DMS114 treated with DMSO at 0.1 percent for 48 hours (cell line): Measurements from ENCODE around the gene RGS13.

Experiments
- DNase-seq: peaks from one replicate; lab custom pipeline; 2025; ENCODE audit not compliant: unreplicated experiment; lab: John Stamatoyannopoulos, UW

RGS13 gene, protein sequence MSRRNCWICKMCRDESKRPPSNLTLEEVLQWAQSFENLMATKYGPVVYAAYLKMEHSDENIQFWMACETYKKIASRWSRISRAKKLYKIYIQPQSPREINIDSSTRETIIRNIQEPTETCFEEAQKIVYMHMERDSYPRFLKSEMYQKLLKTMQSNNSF

DNA sequence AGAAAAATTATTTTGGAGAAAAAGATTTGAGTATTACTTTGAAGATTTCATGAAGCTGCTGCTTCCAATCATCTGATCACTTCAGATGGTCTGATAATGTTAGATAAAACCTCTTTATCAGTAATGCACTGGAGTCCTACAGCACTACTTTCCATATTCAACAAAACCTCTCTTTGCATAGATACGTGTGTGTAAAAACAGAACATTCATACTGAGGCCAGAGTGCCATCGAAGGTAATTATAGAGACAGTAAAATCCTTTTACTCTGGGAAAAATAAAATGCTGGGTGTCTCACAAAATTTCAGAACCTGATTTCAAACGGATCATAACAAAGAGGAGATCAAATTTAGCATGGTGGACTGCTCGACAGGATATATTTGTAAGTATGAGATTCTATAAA is at the start of gene RGS13:
Gene RGS13, plus strand, starts transcription at position 209 of the 400 bp plus-strand sequence. CDS start 8,188 bp downstream, outside the sequence.
- DNase-seq = no peak

- DNase-seq = no peak
Measured at GRCh38 chr1:192587386-192588266, 48.3 kb upstream of the RGS13 start.

DNA sequence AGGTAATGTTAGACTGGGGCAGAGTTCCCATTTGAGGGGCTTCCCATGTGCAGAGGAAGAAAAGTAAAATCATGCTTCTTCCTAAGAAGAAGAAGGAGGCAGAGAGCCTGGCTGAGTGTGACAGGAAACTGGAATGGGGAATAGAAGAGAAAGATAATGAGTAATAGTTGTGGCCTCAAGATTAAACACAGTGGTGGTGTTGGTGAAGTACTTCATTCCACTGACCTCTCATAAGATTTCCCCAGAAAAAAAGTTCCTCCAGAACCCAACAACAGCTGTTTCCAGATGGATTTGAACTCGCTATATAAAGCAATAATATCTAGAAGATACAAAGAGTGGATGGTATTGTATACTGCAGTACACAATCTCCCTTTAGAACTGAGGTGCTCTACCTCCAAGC is 47.4 kb upstream of the RGS13 start:
- DNase-seq = no peak

DNA sequence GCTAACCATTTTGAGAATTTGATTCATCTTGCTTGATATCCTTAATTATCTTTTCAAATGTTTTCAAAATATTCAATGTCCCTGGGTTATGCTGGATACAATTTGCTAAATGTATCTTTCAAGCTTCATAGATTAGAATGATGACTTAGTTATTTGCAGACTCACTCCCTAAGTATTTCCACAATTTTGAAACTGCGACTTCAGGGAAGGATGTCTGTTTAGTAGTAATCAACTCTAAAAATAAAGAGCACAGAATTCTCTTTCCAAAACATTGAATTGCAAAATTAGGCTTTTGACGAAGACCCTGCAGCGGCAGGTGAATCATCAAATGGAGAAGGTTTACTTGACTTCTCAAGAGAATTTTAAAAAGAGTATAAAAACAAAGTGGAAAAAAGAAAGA is 46.1 kb upstream of the RGS13 start:
- no peak for DNase-seq

- DNase-seq = no peak
Measured at GRCh38 chr1:192592517-192592916, 43.4 kb upstream of the RGS13 start.

- DNase-seq = no peak
Measured at GRCh38 chr1:192592981-192593708, 42.8 kb upstream of the RGS13 start.

DNA sequence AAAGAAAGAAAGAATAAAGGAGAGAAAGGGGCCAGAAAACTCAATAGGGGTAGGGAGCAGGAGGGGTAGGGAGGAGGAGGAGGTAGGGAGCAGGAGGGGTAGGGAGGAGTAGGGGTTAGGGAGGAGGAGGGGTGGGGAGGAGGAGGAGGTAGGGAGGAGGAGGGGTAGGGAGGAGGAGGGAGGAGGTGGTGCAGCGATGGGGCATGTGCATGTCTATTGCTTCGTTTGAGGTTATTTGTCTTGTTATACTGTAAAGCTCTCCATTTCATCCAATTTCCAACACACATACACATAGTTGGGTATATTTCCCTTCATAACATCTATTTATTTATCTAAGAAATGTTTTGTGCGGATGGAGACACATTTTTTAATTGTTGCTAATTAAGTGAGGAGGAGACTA is 40.6 kb upstream of the RGS13 start:
- DNase-seq = no peak

DNA sequence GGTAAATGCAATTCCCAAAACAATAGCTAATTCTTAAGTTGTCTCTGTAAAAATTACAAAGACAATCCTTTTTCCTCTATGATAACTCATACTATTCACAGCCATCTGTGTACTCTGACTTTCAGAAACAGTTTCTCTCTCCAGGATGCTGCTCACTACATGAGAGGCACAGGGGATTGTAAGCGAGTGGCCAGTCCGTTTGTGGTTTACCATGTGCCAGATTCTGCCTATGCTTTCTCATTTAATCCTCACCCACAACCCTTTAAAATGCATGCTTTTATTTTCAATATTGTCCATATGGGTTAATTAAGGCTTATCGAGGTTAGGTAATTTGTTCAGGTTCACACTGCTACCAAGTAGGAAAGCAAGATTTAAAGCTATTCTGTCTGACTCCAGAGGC is 37.4 kb upstream of the RGS13 start:
- no peak for DNase-seq

- no peak for DNase-seq
Measured at GRCh38 chr1:192600275-192600674, 35.7 kb upstream of the RGS13 start.

- DNase-seq = no peak
Measured at GRCh38 chr1:192601143-192601542, 34.8 kb upstream of the RGS13 start.

DNA sequence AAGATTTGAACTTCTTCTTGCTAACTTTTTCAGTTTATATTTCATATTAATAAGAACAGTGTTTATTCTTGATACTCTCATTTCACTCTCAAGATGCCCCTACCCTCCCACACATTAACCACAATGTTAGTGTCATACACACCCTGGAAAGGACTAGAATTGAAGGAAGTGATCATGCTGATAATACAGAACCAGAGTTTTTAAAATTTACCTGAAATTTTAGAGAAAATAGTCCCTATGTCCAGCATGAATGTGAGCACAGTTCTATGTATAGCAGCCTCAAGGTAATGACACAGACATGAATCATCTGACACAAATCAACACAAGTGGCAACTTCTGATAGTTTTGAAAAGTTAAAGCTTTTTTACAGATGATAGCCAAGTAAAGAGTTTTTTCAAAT is 34.4 kb upstream of the RGS13 start:
- no peak for DNase-seq

DNA sequence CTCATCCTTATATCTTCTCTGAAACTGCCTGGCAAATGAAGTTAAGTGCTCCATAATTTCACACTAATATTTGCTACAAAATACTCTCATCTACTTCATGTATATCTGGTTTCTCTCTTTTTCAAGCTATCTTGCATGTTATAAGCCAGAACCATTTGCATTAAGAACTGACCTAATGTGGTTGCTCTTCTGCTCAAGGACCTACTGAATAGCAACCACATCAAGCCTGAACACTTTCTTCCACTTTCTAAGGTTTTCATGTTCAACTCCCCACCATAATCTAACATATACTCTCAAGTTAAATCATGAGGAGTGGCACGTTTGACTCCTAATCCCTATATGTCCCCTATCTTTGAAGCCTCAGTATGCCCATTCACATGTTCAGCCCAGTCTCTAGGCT is 33.2 kb upstream of the RGS13 start:
- DNase-seq = no peak

- DNase-seq = no peak
Measured at GRCh38 chr1:192603218-192603787, 32.6 kb upstream of the RGS13 start.

- no peak for DNase-seq
Measured at GRCh38 chr1:192604979-192605620, 30.8 kb upstream of the RGS13 start.

GRCh38 chr1:192608671-192609070 is 27.3 kb upstream of the RGS13 start:
- DNase-seq = no peak

DNA sequence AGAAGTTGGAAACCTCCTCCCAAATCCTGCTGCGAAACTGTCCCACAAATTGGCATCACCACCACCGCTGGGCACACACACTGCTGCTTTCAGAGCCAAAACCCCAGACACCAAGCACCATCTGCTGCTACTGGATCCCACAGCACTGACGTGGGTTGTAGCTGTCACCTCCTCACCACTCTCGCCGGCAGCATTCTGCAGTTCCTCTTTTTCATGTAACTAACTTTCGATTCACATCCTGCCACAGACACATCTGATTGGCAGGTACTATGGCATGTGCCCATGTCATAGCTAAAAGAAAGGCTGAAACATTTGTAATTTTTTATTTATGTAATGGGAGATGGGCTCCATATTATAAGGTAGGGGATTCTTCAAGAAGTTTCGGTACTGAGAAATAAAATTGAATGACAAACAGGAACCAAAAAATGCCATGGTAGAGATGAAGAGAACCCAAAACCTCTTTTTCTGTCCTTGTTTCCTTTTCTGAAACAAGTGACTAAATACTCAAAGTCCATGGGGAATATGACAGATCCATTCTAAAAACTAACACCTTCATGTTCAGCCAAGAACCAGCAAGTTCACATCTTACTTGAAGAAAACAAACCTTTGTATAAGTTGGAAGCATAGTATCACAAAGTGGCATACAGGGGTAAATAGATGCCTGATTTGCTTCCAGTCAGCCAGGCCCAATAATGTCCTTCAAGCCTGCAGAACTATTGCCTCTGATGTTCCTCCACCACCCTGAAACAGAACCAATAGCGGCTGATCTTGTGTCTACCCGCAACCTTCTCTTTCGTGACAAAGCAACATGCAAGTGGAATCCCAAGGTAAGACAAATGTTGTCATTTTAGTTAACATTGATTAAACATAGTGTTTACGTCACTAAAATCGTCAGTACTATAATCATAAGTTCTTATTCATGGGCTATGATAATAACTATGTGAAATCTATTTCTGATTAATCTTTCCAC is 26.6 kb upstream of the RGS13 start:
- no peak for DNase-seq

DNA sequence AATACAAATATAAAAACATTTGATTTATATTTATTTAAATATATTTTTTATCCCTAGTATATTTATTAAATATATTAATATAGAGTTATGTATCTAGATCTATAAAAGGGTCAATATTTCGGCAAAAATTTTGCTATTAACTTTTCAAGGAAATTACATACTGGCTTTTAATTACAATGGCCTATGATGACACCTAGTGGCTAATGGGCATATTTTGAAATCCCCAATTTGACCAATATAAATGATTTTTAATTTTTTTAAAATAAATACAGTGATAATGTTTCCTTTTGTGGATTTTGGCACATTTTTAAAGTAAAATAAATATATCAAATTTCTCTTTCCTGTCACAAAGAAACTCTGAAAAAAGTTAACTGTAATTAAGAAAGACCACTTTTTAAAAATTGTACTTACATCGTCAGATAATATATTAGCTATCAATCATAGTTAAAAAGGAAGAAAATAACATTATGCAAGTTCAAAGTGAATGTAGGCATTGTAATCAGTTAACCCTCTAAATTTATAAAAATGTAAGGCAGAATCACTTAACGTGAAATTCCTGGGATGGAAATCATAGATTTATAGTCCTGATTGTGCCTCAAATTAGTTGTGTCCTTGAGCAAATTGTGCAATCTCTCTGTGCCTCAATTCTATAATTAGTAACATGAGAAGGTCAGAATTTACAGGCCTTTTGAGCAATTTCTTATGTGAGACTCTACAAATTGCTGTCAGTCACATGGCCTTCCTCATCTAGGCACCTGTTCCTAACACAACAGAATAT is 25.6 kb upstream of the RGS13 start:
- peak; percentile 18 for DNase-seq

DNA sequence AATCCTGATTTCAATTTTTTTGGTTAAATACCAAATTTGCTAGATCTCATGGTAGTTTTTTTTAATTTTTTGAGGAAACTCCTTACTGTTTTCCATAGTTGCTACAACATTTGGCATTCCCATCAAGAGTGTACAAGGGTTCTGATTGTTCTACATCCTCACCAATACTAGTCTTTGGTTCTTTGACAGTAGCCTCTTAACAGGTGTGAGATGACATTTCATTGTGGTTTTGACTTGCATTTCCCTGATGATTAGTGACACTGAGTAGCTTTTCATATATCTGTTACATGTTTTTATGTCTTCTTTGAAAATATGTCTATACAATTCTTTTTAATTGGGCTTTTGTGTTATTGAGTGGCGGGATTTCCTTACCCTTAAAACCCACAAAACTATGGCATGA is 20.9 kb upstream of the RGS13 start:
- DNase-seq = no peak

GRCh38 chr1:192620071-192620635 is 15.8 kb upstream of the RGS13 start:
- no peak for DNase-seq
